HepG2 (cell line): Measurements from ENCODE around the gene RABGEF1. TPM values are rescaled to one million over a fixed set of nuclear protein-coding genes. Genes with fewer than 3 reads are reported as not detected.
A peak's percentile ranks its signal among the peaks of the same experiment; 100 is the strongest.

ENCODE experiments used
- ATAC-seq: fragments of 200-7000 bp; cut with Tn5 transposase; 3 replicates; pipeline ENCODE4 v1.9.1; 2020; ENCODE audit warnings: mild to moderate bottlenecking, moderate library complexity
- BruUV-seq: library from RNA; stranded (reverse); fragments of 400-500 nt; replicated peaks from 2 replicates; lab custom pipeline; 2021; lab: Mats Ljungman, UMichigan
- CTCF ChIA-PET: fragments of 300-600 bp; formaldehyde crosslinking; extraction: SDS; loops from one replicate; lab custom pipeline; 2021; ENCODE audit warnings: low total read pairs, inconsistent platforms, low intra/inter-chr PET ratio; lab: Yijun Ruan, JAX
- POLR2A ChIA-PET: fragments of 350-600 bp; sonication (Branson Sonifier 250); formaldehyde crosslinking; loops from one replicate; lab custom pipeline; 2020; ENCODE audit warnings: antibody characterized with exemption, inconsistent platforms; lab: Yijun Ruan, JAX
- DNase-seq: peaks from one replicate; pipeline ENCODE4 v3.0.0-alpha.2; 2015; ENCODE audit warnings: low spot score
- FAIRE-seq: peaks from 3 replicates; lab custom pipeline; 2011; peaks lifted over from hg19 to GRCh38; lab: Jason Lieb, UNC
- H2AFZ ChIP-seq: one replicate; pipeline ENCODE4 v1.6.1; 2011; ENCODE audit warnings: low read length, inconsistent platforms
- H3K27ac ChIP-seq: fragments of 300-600 bp; 3 replicates; pipeline ENCODE4 v1.8.0; 2011; ENCODE audit warnings: mixed run types, mild to moderate bottlenecking, mixed read lengths, low read length, inconsistent platforms; ENCODE audit not compliant: insufficient read depth; ENCODE audit errors: extremely low read length
- H3K27me3 ChIP-seq, 2 experiments: fragments of 200-600 bp in 1 of 2; 2 replicates in 1 of 2; 3 replicates in 1 of 2; pipeline versions ENCODE4 v1.6.0 to v1.8.0; 2011; ENCODE audit warnings: low read length in 2 of 2, mild to moderate bottlenecking in 2 of 2, moderate library complexity in 2 of 2, inconsistent platforms in 1 of 2; ENCODE audit not compliant: insufficient read depth in 2 of 2, control insufficient read depth in 1 of 2
- H3K36me3 ChIP-seq, 2 experiments: fragments of 200-600 bp in 1 of 2; replicated peaks in 1 of 2; 2 replicates in 1 of 2; 3 replicates in 1 of 2; pipeline versions ENCODE4 v1.5.1 to v1.8.0; 2011; ENCODE audit warnings: low read length in 2 of 2, inconsistent platforms in 1 of 2; ENCODE audit not compliant: insufficient read depth in 2 of 2, control insufficient read depth in 1 of 2
- H3K4me1 ChIP-seq: 2 replicates; pipeline ENCODE4 v1.5.1; 2012; ENCODE audit warnings: low read length, inconsistent platforms; ENCODE audit not compliant: insufficient read depth
- H3K4me2 ChIP-seq: 2 replicates; pipeline ENCODE4 v1.6.0; 2011; ENCODE audit warnings: low read depth, low read length, inconsistent platforms
- H3K4me3 ChIP-seq, 3 experiments: fragments of 200-600 bp in 1 of 3; sonication (generic), shearing (Covaris generic) in 1 of 3; replicated peaks in 1 of 3; 2 replicates each; pipeline ENCODE4 v1.5.1; 2011 to 2016; ENCODE audit warnings: low read length in 3 of 3, inconsistent platforms in 2 of 3, low read depth in 2 of 3, mild to moderate bottlenecking in 2 of 3, control low read depth in 1 of 3, mixed read lengths in 1 of 3; ENCODE audit not compliant: insufficient read depth in 1 of 3
- H3K79me2 ChIP-seq: one replicate; pipeline ENCODE4 v1.6.1; 2011; ENCODE audit warnings: low read length, inconsistent platforms; ENCODE audit not compliant: insufficient read depth
- H3K9ac ChIP-seq: 2 replicates; pipeline ENCODE4 v1.6.0; 2011; ENCODE audit warnings: mild to moderate bottlenecking, low read depth, low read length, inconsistent platforms; ENCODE audit not compliant: insufficient read depth
- H3K9me3 ChIP-seq: 2 replicates; pipeline ENCODE4 v1.5.1; 2012; ENCODE audit warnings: mild to moderate bottlenecking, low read length
- H4K20me1 ChIP-seq: 2 replicates; pipeline ENCODE4 v1.6.0; 2011; ENCODE audit warnings: inconsistent platforms, mild to moderate bottlenecking, low read length, moderate library complexity; ENCODE audit not compliant: insufficient read depth
- HDAC1 ChIP-seq: sonication (generic); formaldehyde crosslinking; IDR thresholded peaks from 2 replicates; pipeline ENCODE4 v1.5.1; 2020; ENCODE audit warnings: mild to moderate bottlenecking, missing genetic modification reagents
- KMT2B ChIP-seq: IDR thresholded peaks from 2 replicates; pipeline ENCODE4 v1.6.1; 2016; ENCODE audit warnings: missing genetic modification reagents, missing compliant biosample characterization
- WIZ ChIP-seq: sonication (generic); formaldehyde crosslinking; IDR thresholded peaks from 2 replicates; pipeline ENCODE4 v1.5.1; 2020; ENCODE audit warnings: mild to moderate bottlenecking, missing genetic modification reagents
- ZC3H4 ChIP-seq: sonication (generic); formaldehyde crosslinking; IDR thresholded peaks from 2 replicates; pipeline ENCODE4 v1.4.0; 2020; ENCODE audit warnings: missing genetic modification reagents, borderline replicate concordance
- ZNF510 ChIP-seq: sonication (generic); formaldehyde crosslinking; IDR thresholded peaks from 2 replicates; pipeline ENCODE4 v1.4.0; 2020; ENCODE audit warnings: low read depth, mild to moderate bottlenecking, missing genetic modification reagents
- ZNF513 ChIP-seq: sonication (generic); formaldehyde crosslinking; conservative IDR thresholded peaks from 2 replicates; pipeline ENCODE4 v1.5.0; 2020; ENCODE audit warnings: missing genetic modification reagents
- ZNF687 ChIP-seq: sonication (generic); formaldehyde crosslinking; IDR thresholded peaks from 2 replicates; pipeline ENCODE4 v1.5.1; 2020; ENCODE audit warnings: mild to moderate bottlenecking, missing genetic modification reagents, moderate library complexity
- ZNF724P ChIP-seq: sonication (generic); formaldehyde crosslinking; IDR thresholded peaks from 2 replicates; pipeline ENCODE4 v1.8.0; 2022; ENCODE audit warnings: missing genetic modification reagents, borderline replicate concordance
- WGBS: methylation state at CpG from one replicate; pipeline ENCODE4 v1.1.6; 2017; ENCODE audit warnings: low lambda C conversion rate; 5-methylcytosine and 5-hydroxymethylcytosine counted together
- in situ Hi-C: cut with HindIII; loops from 2 replicates; pipeline ENCODE4 v1.10.0; 2017; ENCODE audit warnings: low pct_unique_long_range_greater_than_20kb; ENCODE audit not compliant: extremely low pct_ligation_motif_present
- intact Hi-C: fragments of 100-400 bp; cut with micrococcal nuclease; formaldehyde crosslinking; loops from one replicate; pipeline ENCODE4 v1.10.0; 2022; ENCODE audit not compliant: unreplicated experiment
- polyA plus RNA-seq, 8 experiments: library from polyadenylated mRNA; depleted of rRNA in 3 of 8; stranded (reverse) in 7 of 8; unstranded in 1 of 8; fragments of >200 nt; fragmentation: Illumina TruSeq in 4 of 8; extraction: Trizol in 4 of 8; gene quantifications; 2 replicates each; pipeline versions ENCODE4 v1.2.1 to v1.2.3, GENCODE V29; 2011 to 2016; ENCODE audit warnings: low read depth in 4 of 8, missing spikeins in 1 of 8, mixed read lengths in 1 of 8; ENCODE audit not compliant: insufficient read depth in 1 of 8
- total RNA-seq, 5 experiments: library from RNA; depleted of rRNA; stranded (reverse); fragments of >200 nt; fragmentation: Illumina TruSeq; extraction: Trizol; gene quantifications; 2 replicates each; pipeline ENCODE4 v1.2.3, GENCODE V29; 2016; ENCODE audit warnings: low read depth in 1 of 5

Gene RABGEF1
- total and polyA plus RNA-seq, 2 of the 13 experiments (the other 11 are each of a cell fraction or from before 2014, with no cell fraction given), result 22.7 to 35.3 TPM

GRCh38 chr7:66832531-66833351, 92.2 kb downstream of the RABGEF1 start:
- no peaks in the 10 kb centered on the region for H3K27me3 ChIP-seq
- H3K36me3 ChIP-seq, result no peaks in the 10 kb centered on the region
- H3K4me1 ChIP-seq, result no peaks in the 10 kb centered on the region
- DNase-seq (no peak), FAIRE-seq (no peak), ATAC-seq (peak; percentile 34)
- ChIA-PET POLR2A (interaction anchor here (1.0 kb wide), 1 partner anchor 12 kb away, joined by 3 read pairs; no protein-coding TSS in a partner anchor), CTCF (no interaction called here)
- intact Hi-C loops (no loop called here), in situ Hi-C loops (loop anchor here (25.0 kb wide), 1 partner anchor 155 kb away; the partner anchor contains the start of genes SBDS and TYW1)
- WGBS, result 41% methylated on average over 3 of the region's 12 CpGs
- H3K4me3 ChIP-seq, result no peak overlapping the region
- H2AFZ ChIP-seq, result peak overlapping the region; percentile 15
- H3K79me2 ChIP-seq, result no peaks in the 10 kb centered on the region
- no peak overlapping the region for H3K27ac ChIP-seq
- BruUV-seq, result no TSS peak
- TF ChIP-seq ZC3H4 (CRISPR knock-in tag) (no peak), WIZ (CRISPR knock-in tag) (no peak), ZNF513 (no peak), ZNF510 (CRISPR knock-in tag) (no peak), KMT2B (CRISPR knock-in tag) (no peak), ZNF687 (CRISPR knock-in tag) (peak; percentile 29), ZNF724P (CRISPR knock-in tag) (no peak), HDAC1 (CRISPR knock-in tag) (no peak)
- H3K9ac ChIP-seq, result no peak overlapping the region
- no peaks in the 10 kb centered on the region for H3K9me3 ChIP-seq
- no peaks in the 10 kb centered on the region for H4K20me1 ChIP-seq
- no peak overlapping the region for H3K4me2 ChIP-seq
